GM18519 (cell line): ENCODE measurements around the gene ATP9B.
"Not testable (repeated sequence)": the region's sequence is repeated elsewhere in the genome, so short reads cannot be mapped to it uniquely, and the experiment has no call there.

ENCODE experiments used
- ATAC-seq: cut with Tn5 transposase; IDR thresholded peaks from one replicate; pipeline ENCODE4 v1.9.1; 2021; ENCODE audit warnings: mild to moderate bottlenecking, moderate library complexity; ENCODE audit not compliant: unreplicated experiment, low FRiP score

The ATP9B gene

GRCh38 chr18:79320216-79320850, 251.1 kb downstream of the ATP9B start:
- no peak for ATAC-seq

- no peak for ATAC-seq
Measured at GRCh38 chr18:79321625-79322405, 252.6 kb downstream of the ATP9B start.

- ATAC-seq: no peak
Measured at GRCh38 chr18:79322441-79322840, 253.2 kb downstream of the ATP9B start.

GRCh38 chr18:79323471-79323870, 254.3 kb downstream of the ATP9B start:
- ATAC-seq: no peak

GRCh38 chr18:79326413-79327198, 257.4 kb downstream of the ATP9B start:
- ATAC-seq: no peak

- no peak for ATAC-seq
Measured at GRCh38 chr18:79327199-79327721, 258.1 kb downstream of the ATP9B start.

GRCh38 chr18:79327915-79328314, 258.7 kb downstream of the ATP9B start:
- not testable (repeated sequence) for ATAC-seq

GRCh38 chr18:79328887-79329286, 259.7 kb downstream of the ATP9B start:
- ATAC-seq: no peak

GRCh38 chr18:79329786-79330185, 260.6 kb downstream of the ATP9B start:
- ATAC-seq: no peak

GRCh38 chr18:79332646-79333045, 263.5 kb downstream of the ATP9B start:
- no peak for ATAC-seq

GRCh38 chr18:79333046-79333445, 263.9 kb downstream of the ATP9B start:
- ATAC-seq: no peak

- no peak for ATAC-seq
Measured at GRCh38 chr18:79334496-79335233, 265.5 kb downstream of the ATP9B start.

GRCh38 chr18:79335833-79336360, 266.7 kb downstream of the ATP9B start:
- ATAC-seq: no peak

- no peak for ATAC-seq
Measured at GRCh38 chr18:79336556-79337142, 267.5 kb downstream of the ATP9B start.

- ATAC-seq: no peak
Measured at GRCh38 chr18:79337184-79337583, 268.0 kb downstream of the ATP9B start.

- ATAC-seq: no peak
Measured at GRCh38 chr18:79337620-79338019, 268.4 kb downstream of the ATP9B start.

- no peak for ATAC-seq
Measured at GRCh38 chr18:79339094-79339908, 270.1 kb downstream of the ATP9B start.

GRCh38 chr18:79343567-79344207, 274.5 kb downstream of the ATP9B start:
- ATAC-seq: no peak
